ENCODE results near the gene RNGTT. TPM values are rescaled to one million over a fixed set of nuclear protein-coding genes. Genes with fewer than 3 reads are reported as not detected.
"Not testable (repeated sequence)": the region's sequence is repeated elsewhere in the genome, so short reads cannot be mapped to it uniquely, and the experiment has no call there.

The RNGTT gene
- total RNA-seq, 2 donors from 2014 or later = 18.1 to 18.2 TPM

DNA sequence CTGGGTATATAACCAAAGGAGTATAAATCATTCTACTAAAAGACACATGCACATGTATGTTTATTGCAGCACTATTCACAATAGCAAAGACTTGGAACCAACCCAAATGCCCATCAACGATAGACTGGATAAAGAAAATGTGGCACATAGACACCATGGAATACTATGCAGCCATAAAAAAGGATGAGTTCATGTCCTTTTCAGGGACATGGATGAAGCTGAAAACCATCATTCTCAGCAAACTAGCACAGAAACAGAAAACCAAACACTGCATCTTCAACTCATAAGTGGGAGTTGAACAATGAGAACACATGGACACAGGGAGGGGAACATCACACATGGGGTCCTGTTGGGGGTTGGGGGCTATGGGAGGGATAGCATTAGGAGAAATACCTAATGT lies 130.3 kb downstream of the RNGTT start:
- H3K27me3 Mint-ChIP-seq (ENCODE audit: low read depth); H3K4me1 Mint-ChIP-seq (ENCODE audit: low read depth); H3K27ac Mint-ChIP-seq; ATAC-seq (replicated peaks in 1 of 2); H3K4me3 Mint-ChIP-seq; DNase-seq: not testable (repeated sequence)
- peaks cover 47 to 68% of the 10 kb centered on the region in 2 donors for H3K36me3 Mint-ChIP-seq (ENCODE audit: insufficient read depth in 2 of 2)
- H3K9me3 Mint-ChIP-seq = peaks cover 22 to 26% of the 10 kb centered on the region in 2 donors

DNA sequence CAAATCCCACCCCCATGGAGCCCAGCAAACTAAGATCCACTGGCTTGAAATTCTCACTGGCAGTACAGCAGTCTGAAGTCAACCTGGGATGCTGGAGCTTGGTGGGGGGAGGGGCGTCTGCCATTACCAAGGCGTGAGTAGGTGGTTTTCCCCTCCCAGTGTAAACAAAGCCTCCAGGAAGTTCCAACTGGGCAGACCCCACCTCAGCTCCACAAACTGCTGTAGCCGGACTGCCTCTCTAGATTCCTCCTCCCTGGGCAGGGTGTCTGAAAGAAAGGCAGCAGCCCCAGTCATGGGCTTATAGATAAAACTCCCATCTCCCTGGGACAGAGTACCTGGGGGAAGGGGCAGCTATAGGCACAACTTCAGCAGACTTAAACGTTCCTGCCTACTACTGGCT lies 135.8 kb downstream of the RNGTT start:
- H3K27me3 Mint-ChIP-seq (ENCODE audit: low read depth); H3K27ac Mint-ChIP-seq; DNase-seq; H3K4me3 Mint-ChIP-seq; ATAC-seq (replicated peaks in 1 of 2); H3K4me1 Mint-ChIP-seq (ENCODE audit: low read depth): not testable (repeated sequence)
- peaks cover 30 to 44% of the 10 kb centered on the region in 2 donors for H3K36me3 Mint-ChIP-seq (ENCODE audit: insufficient read depth in 2 of 2)
- peaks cover 17% of the 10 kb centered on the region in 2 donors for H3K9me3 Mint-ChIP-seq

DNA sequence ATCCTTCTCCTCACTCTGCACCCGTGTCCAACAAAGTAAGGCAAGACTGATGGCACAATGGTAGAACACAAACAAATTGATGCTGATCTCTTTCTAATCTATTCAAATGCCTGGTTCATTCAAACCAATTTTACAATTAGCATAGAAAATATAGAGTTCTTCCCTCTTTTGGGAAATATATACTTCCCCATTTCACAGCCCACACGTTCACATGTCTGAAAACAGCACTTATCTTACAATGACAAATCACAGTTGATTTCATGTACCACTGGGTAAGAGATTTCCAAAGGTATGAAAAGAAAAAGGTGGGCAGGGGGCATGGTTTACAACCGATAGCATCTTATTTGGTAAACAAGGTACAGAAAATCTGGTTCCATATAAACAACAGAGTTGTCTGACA lies 137.6 kb downstream of the RNGTT start:
- ATAC-seq (replicated peaks in 1 of 2) (no peak), DNase-seq (no peak)
- Mint-ChIP-seq H3K4me3 (no peak overlapping the region), H3K27ac (no peak overlapping the region), H3K4me1 (ENCODE audit: low read depth) (no peaks in the 10 kb centered on the region), H3K27me3 (ENCODE audit: low read depth) (no peaks in the 10 kb centered on the region), H3K9me3 (peaks cover 7 to 9% of the 10 kb centered on the region in 2 donors), H3K36me3 (ENCODE audit: insufficient read depth in 2 of 2) (peaks cover 16 to 26% of the 10 kb centered on the region in 2 donors)

DNA sequence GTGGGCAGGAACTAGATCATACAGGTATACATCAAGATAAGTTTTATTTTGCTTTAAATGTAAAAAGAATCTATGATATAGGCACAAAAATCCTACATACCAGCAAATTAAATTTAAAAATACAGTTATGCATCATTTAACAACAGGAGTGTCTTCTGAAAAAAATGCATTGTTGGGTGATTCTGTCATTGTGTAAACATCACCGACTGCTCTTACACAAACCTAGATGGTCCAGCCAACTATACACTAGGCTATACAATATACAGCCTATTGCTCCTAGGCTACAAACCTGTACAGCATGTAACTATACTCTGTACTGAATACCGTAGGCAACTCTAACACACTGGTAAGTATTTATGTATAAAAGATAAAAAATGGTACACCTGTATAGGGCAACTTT lies 139.4 kb downstream of the RNGTT start:
- H3K27me3 Mint-ChIP-seq (ENCODE audit: low read depth) = no peaks in the 10 kb centered on the region
- H3K36me3 Mint-ChIP-seq (ENCODE audit: insufficient read depth in 2 of 2) = peaks cover 7 to 11% of the 10 kb centered on the region in 2 donors
- H3K9me3 Mint-ChIP-seq = peaks cover 0 to 3% of the 10 kb centered on the region in 2 donors
- no peak for ATAC-seq (replicated peaks in 1 of 2)
- H3K27ac Mint-ChIP-seq = no peak overlapping the region
- no peak for DNase-seq
- H3K4me1 Mint-ChIP-seq (ENCODE audit: low read depth) = no peaks in the 10 kb centered on the region
- H3K4me3 Mint-ChIP-seq = no peak overlapping the region

DNA sequence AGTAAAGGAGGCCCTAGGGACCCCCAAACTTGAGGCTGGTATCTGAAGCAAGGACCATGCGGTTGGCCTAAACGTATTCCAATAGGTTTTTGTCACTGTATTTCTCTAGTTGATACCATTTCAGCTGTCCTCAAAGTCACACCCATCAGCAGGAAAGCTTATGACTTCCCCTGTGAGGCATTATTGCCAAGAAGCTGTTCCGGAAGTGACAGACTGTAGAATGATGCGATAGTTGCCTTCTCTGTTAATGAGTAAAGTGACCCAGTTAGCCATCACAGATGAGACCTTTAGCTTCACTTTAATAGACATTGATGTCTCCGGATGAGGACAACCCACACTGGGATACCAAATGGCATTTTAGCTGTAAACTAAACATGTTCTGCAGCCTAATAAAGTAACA lies 147.9 kb downstream of the RNGTT start:
- DNase-seq = no peak
- Mint-ChIP-seq H3K27me3 (ENCODE audit: low read depth) (no peaks in the 10 kb centered on the region), H3K27ac (no peak overlapping the region)

DNA sequence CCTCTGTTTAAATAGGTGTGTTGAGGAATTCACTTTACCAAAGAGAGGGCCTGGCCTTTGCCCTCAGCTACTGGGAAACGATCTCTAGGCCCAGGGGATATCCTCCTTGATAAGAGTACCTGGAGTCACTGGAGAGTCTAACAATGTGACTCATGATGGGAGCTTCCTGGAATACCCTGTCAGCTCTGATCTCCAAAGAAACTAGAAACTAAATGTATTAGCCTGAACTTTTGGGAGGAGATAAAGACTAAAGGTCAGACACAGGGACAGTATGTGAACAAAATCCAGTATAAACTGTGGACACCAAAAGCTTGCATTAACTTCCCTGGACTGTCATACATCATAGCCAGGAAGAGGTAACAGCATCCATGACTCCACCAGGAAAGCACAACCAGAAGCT lies 148.5 kb downstream of the RNGTT start:
- DNase-seq = no peak
- peaks cover 0 to 5% of the 10 kb centered on the region in 2 donors for H3K36me3 Mint-ChIP-seq (ENCODE audit: insufficient read depth in 2 of 2)
- H3K27ac Mint-ChIP-seq = no peak overlapping the region
- no peaks in the 10 kb centered on the region for H3K27me3 Mint-ChIP-seq (ENCODE audit: low read depth)
- H3K4me1 Mint-ChIP-seq (ENCODE audit: low read depth) = no peaks in the 10 kb centered on the region
- H3K4me3 Mint-ChIP-seq = no peak overlapping the region
- no peaks in the 10 kb centered on the region for H3K9me3 Mint-ChIP-seq
- no peak for ATAC-seq (replicated peaks in 1 of 2)

More for the DNA sequence above, 147.9 kb downstream of the RNGTT start:
- H3K4me1 Mint-ChIP-seq (ENCODE audit: low read depth) = no peaks in the 10 kb centered on the region
- ATAC-seq (replicated peaks in 1 of 2) = no peak
- H3K4me3 Mint-ChIP-seq = no peak overlapping the region
- no peaks in the 10 kb centered on the region for H3K9me3 Mint-ChIP-seq
- H3K36me3 Mint-ChIP-seq (ENCODE audit: insufficient read depth in 2 of 2) = peaks cover 0 to 5% of the 10 kb centered on the region in 2 donors

DNA sequence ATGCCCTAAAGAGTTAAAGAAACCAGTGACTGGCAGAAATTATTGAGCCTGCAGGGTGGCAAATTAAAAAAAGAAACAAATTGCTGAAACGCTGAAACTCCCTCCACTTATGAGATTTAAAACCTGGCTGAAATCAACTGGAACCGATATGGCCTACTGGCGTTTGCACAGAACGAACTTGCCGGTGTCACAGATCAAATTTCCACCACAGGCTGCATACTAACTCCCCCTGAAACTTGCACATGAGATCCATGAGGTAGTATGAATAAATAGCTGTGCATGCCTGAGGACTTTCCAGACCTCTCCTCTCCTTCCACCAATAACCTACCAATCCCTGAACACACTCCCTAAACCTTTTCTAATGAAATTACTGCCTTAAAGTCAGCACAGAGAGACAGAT lies 150.4 kb downstream of the RNGTT start:
- DNase-seq = no peak
- ATAC-seq (replicated peaks in 1 of 2) = no peak
- H3K9me3 Mint-ChIP-seq = peaks cover 1 to 4% of the 10 kb centered on the region in 2 donors
- no peak overlapping the region for H3K4me3 Mint-ChIP-seq
- H3K36me3 Mint-ChIP-seq (ENCODE audit: insufficient read depth in 2 of 2) = peaks cover 2 to 4% of the 10 kb centered on the region in 2 donors
- no peak overlapping the region for H3K27ac Mint-ChIP-seq
- no peaks in the 10 kb centered on the region for H3K27me3 Mint-ChIP-seq (ENCODE audit: low read depth)
- no peaks in the 10 kb centered on the region for H3K4me1 Mint-ChIP-seq (ENCODE audit: low read depth)

DNA sequence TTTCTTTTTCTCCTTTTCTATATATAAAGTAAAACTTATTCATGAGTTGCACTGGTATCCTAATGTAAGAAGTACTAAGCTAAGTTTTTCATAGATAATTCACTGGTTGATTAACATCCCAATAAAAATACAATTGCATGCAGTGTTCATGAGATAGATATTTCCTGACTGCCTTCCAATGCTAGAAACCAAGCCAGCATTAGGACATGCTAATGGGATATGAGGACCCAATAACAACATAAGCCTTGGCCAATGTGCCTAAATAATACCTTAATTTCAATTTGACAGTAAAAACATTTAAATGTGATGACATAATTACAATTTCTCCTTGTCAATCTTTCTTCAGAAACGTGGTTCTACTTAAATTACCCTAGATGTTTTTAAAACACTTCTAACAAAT lies 152.7 kb downstream of the RNGTT start:
- Mint-ChIP-seq H3K36me3 (ENCODE audit: insufficient read depth in 2 of 2) (peaks cover 13 to 15% of the 10 kb centered on the region in 2 donors), H3K4me3 (no peak overlapping the region), H3K27me3 (ENCODE audit: low read depth) (no peaks in the 10 kb centered on the region), H3K9me3 (peaks cover 7 to 12% of the 10 kb centered on the region in 2 donors), H3K4me1 (ENCODE audit: low read depth) (no peaks in the 10 kb centered on the region), H3K27ac (no peak overlapping the region)
- no peak for DNase-seq
- no peak for ATAC-seq (replicated peaks in 1 of 2)

DNA sequence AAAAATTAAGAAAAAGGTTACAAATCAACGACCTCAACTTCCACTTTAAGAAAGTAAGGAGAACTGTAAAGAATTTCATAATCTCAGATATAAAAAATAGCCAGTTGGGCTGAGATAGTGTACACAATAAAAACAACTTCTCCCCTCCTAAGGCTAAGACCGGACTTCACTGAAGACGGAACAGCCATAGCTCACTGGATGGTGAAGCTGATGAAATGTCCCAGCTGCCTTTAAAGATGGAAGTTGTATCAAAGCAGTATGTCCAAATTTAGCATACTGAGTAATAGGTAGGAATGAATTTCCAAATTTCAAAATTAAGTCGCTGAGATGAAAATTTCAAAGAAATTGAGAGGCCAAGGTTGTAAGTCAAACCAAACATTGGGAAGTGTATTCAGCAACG lies 153.3 kb downstream of the RNGTT start:
- Mint-ChIP-seq H3K27ac (no peak overlapping the region), H3K9me3 (peaks cover 7 to 12% of the 10 kb centered on the region in 2 donors), H3K4me3 (no peak overlapping the region), H3K27me3 (ENCODE audit: low read depth) (no peaks in the 10 kb centered on the region), H3K36me3 (ENCODE audit: insufficient read depth in 2 of 2) (peaks cover 15 to 19% of the 10 kb centered on the region in 2 donors), H3K4me1 (ENCODE audit: low read depth) (no peaks in the 10 kb centered on the region)
- DNase-seq (no peak), ATAC-seq (replicated peaks in 1 of 2) (no peak)

DNA sequence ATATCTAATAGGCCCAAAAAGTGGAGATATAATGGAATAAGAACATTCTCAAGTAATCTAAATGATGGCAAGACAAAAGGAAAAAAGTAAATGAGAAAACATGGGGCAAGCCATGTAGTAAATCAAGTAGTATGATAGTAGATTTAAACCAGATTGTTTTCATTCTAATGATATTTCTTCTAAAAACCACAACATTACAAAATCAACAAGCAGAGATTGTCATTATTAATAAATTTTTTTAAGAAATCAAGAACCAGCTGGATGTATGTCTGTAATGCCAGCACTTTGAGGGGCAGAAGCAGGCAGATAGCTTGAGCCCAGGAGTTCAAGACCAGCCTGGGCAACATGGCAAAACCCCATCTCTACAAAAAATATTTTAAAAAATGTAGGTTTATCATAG lies 155.0 kb downstream of the RNGTT start:
- Mint-ChIP-seq H3K4me3 (no peak overlapping the region), H3K27ac (no peak overlapping the region), H3K9me3 (peaks cover 7 to 12% of the 10 kb centered on the region in 2 donors), H3K4me1 (ENCODE audit: low read depth) (no peaks in the 10 kb centered on the region), H3K36me3 (ENCODE audit: insufficient read depth in 2 of 2) (peaks cover 15 to 18% of the 10 kb centered on the region in 2 donors), H3K27me3 (ENCODE audit: low read depth) (no peaks in the 10 kb centered on the region)
- DNase-seq = no peak
- ATAC-seq (replicated peaks in 1 of 2) = no peak

DNA sequence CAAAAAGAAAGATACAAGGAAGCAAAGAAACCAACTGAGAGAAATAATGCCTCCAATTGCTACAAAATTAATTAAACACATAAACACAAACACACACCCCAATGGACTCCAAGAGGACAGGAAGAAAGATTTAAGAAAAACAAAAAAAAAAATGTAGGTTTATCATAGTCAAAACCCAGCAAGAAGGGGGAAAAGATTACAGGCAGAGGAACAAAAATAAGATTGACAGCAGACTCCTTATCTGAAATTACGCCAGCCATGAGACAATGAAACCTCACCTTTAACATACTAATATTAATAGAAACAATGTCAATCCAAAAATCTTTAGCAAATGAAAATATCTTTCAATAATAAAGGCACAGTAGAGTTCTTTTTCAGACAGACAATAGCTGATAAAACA lies 155.8 kb downstream of the RNGTT start:
- no peak for ATAC-seq (replicated peaks in 1 of 2)

DNA sequence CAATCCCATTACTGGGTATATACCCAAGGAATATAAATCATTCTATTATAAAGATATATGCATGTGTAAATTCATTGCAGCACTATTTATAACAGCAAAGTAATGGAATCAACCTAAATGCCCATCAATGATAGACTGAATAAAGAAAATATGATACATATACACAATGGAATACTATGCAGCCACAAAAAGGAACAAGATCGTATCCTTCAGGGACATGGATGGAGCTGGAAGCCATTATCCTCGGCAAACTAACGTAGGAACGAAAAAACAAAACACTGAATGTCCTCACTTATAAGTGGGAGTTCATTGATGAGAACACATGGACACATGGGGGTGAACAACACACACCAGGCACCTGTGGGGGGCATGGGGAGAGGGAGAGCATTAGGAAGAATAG lies 156.7 kb downstream of the RNGTT start:
- no peaks in the 10 kb centered on the region for H3K27me3 Mint-ChIP-seq (ENCODE audit: low read depth)
- H3K27ac Mint-ChIP-seq = no peak overlapping the region
- ATAC-seq (replicated peaks in 1 of 2) = no peak
- no peak overlapping the region for H3K4me3 Mint-ChIP-seq
- no peak for DNase-seq
- H3K4me1 Mint-ChIP-seq (ENCODE audit: low read depth) = no peaks in the 10 kb centered on the region
- peaks cover 15 to 21% of the 10 kb centered on the region in 2 donors for H3K36me3 Mint-ChIP-seq (ENCODE audit: insufficient read depth in 2 of 2)
- H3K9me3 Mint-ChIP-seq = peaks cover 7 to 12% of the 10 kb centered on the region in 2 donors

More for the DNA sequence above, 155.8 kb downstream of the RNGTT start:
- DNase-seq = no peak
- no peaks in the 10 kb centered on the region for H3K27me3 Mint-ChIP-seq (ENCODE audit: low read depth)
- peaks cover 7 to 12% of the 10 kb centered on the region in 2 donors for H3K9me3 Mint-ChIP-seq
- no peaks in the 10 kb centered on the region for H3K4me1 Mint-ChIP-seq (ENCODE audit: low read depth)
- H3K27ac Mint-ChIP-seq = no peak overlapping the region
- H3K4me3 Mint-ChIP-seq = no peak overlapping the region
- H3K36me3 Mint-ChIP-seq (ENCODE audit: insufficient read depth in 2 of 2) = peaks cover 15 to 18% of the 10 kb centered on the region in 2 donors

DNA sequence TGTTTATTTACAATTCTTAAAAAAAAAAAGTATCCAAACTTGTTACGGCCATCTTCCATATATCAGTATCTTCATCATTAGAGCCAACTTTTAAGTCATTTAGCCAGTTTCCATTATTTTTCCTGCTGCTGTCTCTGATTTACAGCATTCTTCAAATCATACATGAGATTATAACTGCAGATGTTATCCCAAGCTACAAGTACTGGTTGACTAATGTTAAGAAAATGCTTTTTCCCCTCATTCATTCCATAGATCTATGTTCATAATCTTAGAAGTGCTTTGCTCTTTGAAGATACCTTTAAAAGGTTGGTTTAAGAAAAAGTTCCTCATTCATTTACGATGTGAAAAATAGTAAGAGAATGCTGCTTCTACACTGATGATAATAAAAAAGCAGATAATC lies 158.7 kb downstream of the RNGTT start:
- Mint-ChIP-seq H3K4me1 (ENCODE audit: low read depth) (no peaks in the 10 kb centered on the region), H3K9me3 (peaks cover 7 to 12% of the 10 kb centered on the region in 2 donors), H3K36me3 (ENCODE audit: insufficient read depth in 2 of 2) (peaks cover 15 to 25% of the 10 kb centered on the region in 2 donors), H3K27ac (no peak overlapping the region), H3K4me3 (no peak overlapping the region), H3K27me3 (ENCODE audit: low read depth) (no peaks in the 10 kb centered on the region)
- DNase-seq (no peak), ATAC-seq (replicated peaks in 1 of 2) (no peak)

DNA sequence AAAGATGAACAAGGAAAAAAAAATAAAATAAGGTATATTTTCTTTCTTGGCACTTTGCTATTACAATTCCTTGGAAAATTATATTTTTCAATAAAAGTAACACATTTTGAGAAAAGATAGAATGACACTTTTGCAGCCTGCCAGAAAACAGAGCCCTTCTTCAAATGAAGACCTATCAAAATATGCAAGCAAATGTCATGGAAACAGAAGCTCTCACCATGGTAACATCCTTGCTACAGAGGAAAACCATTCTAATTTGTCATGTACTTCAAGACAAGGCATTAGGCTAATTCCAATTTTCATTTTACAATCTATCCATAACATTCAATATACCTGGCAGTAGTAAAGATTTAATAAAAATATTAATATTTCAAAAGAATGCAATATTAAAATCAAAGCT lies 177.9 kb downstream of the RNGTT start:
- H3K27me3 Mint-ChIP-seq (ENCODE audit: low read depth) = no peaks in the 10 kb centered on the region
- peaks cover 0 to 2% of the 10 kb centered on the region in 2 donors for H3K36me3 Mint-ChIP-seq (ENCODE audit: insufficient read depth in 2 of 2)
- no peak overlapping the region for H3K27ac Mint-ChIP-seq
- H3K4me1 Mint-ChIP-seq (ENCODE audit: low read depth) = no peaks in the 10 kb centered on the region
- no peak for ATAC-seq (replicated peaks in 1 of 2)
- DNase-seq = no peak
- H3K9me3 Mint-ChIP-seq = no peaks in the 10 kb centered on the region
- no peak overlapping the region for H3K4me3 Mint-ChIP-seq

Measured in activated T-cell treated with anti-CD3 and anti-CD28 coated beads, Interleukin-2, amount 50 U/mL, for 72 hours (primary cell).